GM18505 (cell line): ENCODE results near the gene ANK3.

Source experiments
- ATAC-seq: cut with Tn5 transposase; IDR thresholded peaks from one replicate; pipeline ENCODE4 v1.9.1; 2021; ENCODE audit not compliant: unreplicated experiment
- POLR2A ChIP-seq: IDR thresholded peaks from 4 replicates; pipeline ENCODE4 v1.6.1; 2011; ENCODE audit warnings: borderline replicate concordance; ENCODE audit not compliant: insufficient read depth, insufficient read length; ENCODE audit errors: extremely low read depth

Gene ANK3

GRCh38 chr10:60420991-60421894, 31.6 kb upstream of the ANK3 start:
- TF ChIP-seq POLR2A, result no peak
- no peak for ATAC-seq

GRCh38 chr10:60419249-60419648, 29.6 kb upstream of the ANK3 start:
- TF ChIP-seq POLR2A, result no peak
- no peak for ATAC-seq

GRCh38 chr10:60417901-60418300, 28.2 kb upstream of the ANK3 start:
- no peak for ATAC-seq
- TF ChIP-seq POLR2A, result no peak

- no peak for TF ChIP-seq POLR2A
- no peak for ATAC-seq
Measured at GRCh38 chr10:60417024-60417423, 27.3 kb upstream of the ANK3 start.

- no peak for ATAC-seq
- TF ChIP-seq POLR2A, result no peak
Measured at GRCh38 chr10:60414877-60415585, 25.4 kb upstream of the ANK3 start.

GRCh38 chr10:60414111-60414510, 24.4 kb upstream of the ANK3 start:
- no peak for TF ChIP-seq POLR2A
- no peak for ATAC-seq

- ATAC-seq, result no peak
- TF ChIP-seq POLR2A, result no peak
Measured at GRCh38 chr10:60413306-60414012, 23.8 kb upstream of the ANK3 start.

- no peak for ATAC-seq
- TF ChIP-seq POLR2A, result no peak
Measured at GRCh38 chr10:60410970-60411369, 21.3 kb upstream of the ANK3 start.

- no peak for TF ChIP-seq POLR2A
- ATAC-seq, result no peak
Measured at GRCh38 chr10:60409202-60409601, 19.5 kb upstream of the ANK3 start.

- no peak for TF ChIP-seq POLR2A
- ATAC-seq, result no peak
Measured at GRCh38 chr10:60406182-60406581, 16.5 kb upstream of the ANK3 start.

- no peak for ATAC-seq
- TF ChIP-seq POLR2A, result no peak
Measured at GRCh38 chr10:60405172-60405571, 15.5 kb upstream of the ANK3 start.

- no peak for TF ChIP-seq POLR2A
- no peak for ATAC-seq
Measured at GRCh38 chr10:60403168-60403873, 13.6 kb upstream of the ANK3 start.

GRCh38 chr10:60400366-60400765, 10.7 kb upstream of the ANK3 start:
- no peak for TF ChIP-seq POLR2A

More at GRCh38 chr10:60400366-60400765, 10.7 kb upstream of the ANK3 start:
- no peak for ATAC-seq
